Spleen (tissue), 11 donors: ENCODE results near the gene ATP11B. TPM values are rescaled to one million over a fixed set of nuclear protein-coding genes. Genes with fewer than 3 reads are reported as not detected.

Source experiments
- DNase-seq: peaks from one replicate; pipeline ENCODE4 v3.0.0-alpha.2; 2020
- H3K27ac ChIP-seq, 8 donors: fragments of 200-600 bp; sonication (generic) in 7 of 8; 1 replicate in 4 of 8; 2 replicates in 4 of 8; pipeline versions ENCODE4 v1.5.0 to v1.8.0; 2016 to 2021; ENCODE audit warnings: inconsistent platforms in 4 of 8, mild to moderate bottlenecking in 4 of 8, moderate library complexity in 1 of 8
- H3K27me3 ChIP-seq, 7 donors: fragments of 200-600 bp; sonication (generic) in 6 of 7; replicated peaks in 1 of 7; 1 replicate in 4 of 7; 2 replicates in 3 of 7; pipeline versions ENCODE4 v1.5.0 to v1.8.0; 2016 to 2021; ENCODE audit warnings: inconsistent platforms in 3 of 7, mild to moderate bottlenecking in 1 of 7
- H3K36me3 ChIP-seq, 6 donors: fragments of 200-600 bp; sonication (generic) in 5 of 6; 1 replicate in 4 of 6; 2 replicates in 2 of 6; pipeline versions ENCODE4 v1.5.0 to v1.8.0; 2016 to 2021; ENCODE audit warnings: inconsistent platforms in 2 of 6
- H3K4me1 ChIP-seq, 6 donors: fragments of 200-600 bp; sonication (generic) in 5 of 6; 1 replicate in 3 of 6; 2 replicates in 3 of 6; pipeline versions ENCODE4 v1.5.0 to v1.8.0; 2016 to 2021; ENCODE audit warnings: inconsistent platforms in 3 of 6
- H3K4me3 ChIP-seq, 8 donors: fragments of 200-600 bp; sonication (generic) in 7 of 8; 1 replicate in 4 of 8; 2 replicates in 4 of 8; pipeline versions ENCODE4 v1.5.0 to v1.8.0; 2016 to 2021; ENCODE audit warnings: inconsistent platforms in 4 of 8, mild to moderate bottlenecking in 4 of 8, moderate library complexity in 2 of 8
- H3K9me3 ChIP-seq, 8 donors: fragments of 200-600 bp; sonication (generic) in 7 of 8; 1 replicate in 4 of 8; 2 replicates in 4 of 8; pipeline versions ENCODE4 v1.5.0 to v1.8.0; 2016 to 2021; ENCODE audit warnings: inconsistent platforms in 4 of 8
- POLR2A ChIP-seq, 3 donors: fragments of 450-650 bp; IDR thresholded peaks; one replicate each; pipeline ENCODE4 v1.5.1; 2017; ENCODE audit warnings: antibody characterized with exemption in 3 of 3, mild to moderate bottlenecking in 1 of 3
- POLR2AphosphoS5 ChIP-seq, 3 donors: sonication (generic); formaldehyde crosslinking; IDR thresholded peaks; one replicate each; pipeline ENCODE4 v1.5.1; 2017; ENCODE audit warnings: antibody characterized with exemption in 3 of 3
- WGBS, 5 donors: extraction: QIAGEN DNeasy Blood & Tissue Kit in 3 of 5; methylation state at CpG; one replicate each; pipeline versions ENCODE4 v1.1.5 to v1.1.7; 2013 to 2018; 5-methylcytosine and 5-hydroxymethylcytosine counted together
- intact Hi-C: fragments of 100-400 bp; cut with DNase I; formaldehyde crosslinking; loops from one replicate; pipeline ENCODE4 v1.15.0; 2023; ENCODE audit warnings: low total_unique reads
- polyA plus RNA-seq, 3 donors: library from polyadenylated mRNA; stranded (reverse); fragments of 200-250 nt; gene quantifications; one replicate each; pipeline ENCODE4 v1.2.1, GENCODE V29; 2013
- total RNA-seq, 7 donors: library from RNA; depleted of rRNA in 3 of 7; stranded (reverse); fragments of >200 nt in 3 of 7; fragmentation: NEBNext Ultra II Directional in 4 of 7; extraction: Animal tissue kit (Norgen Biotek cat#: 25700) in 4 of 7; gene quantifications; one replicate each; pipeline versions ENCODE4 v1.1.0 to v1.2.1, GENCODE V29; 2016 to 2021
- TF ChIP-seq, protein P1 (sequence below), 11 experiments: fragments of 200-600 bp in 7 of 11; fragments of 450-650 bp in 4 of 11; sonication (generic) in 4 of 11; IDR thresholded peaks in 8 of 11; conservative IDR thresholded peaks in 3 of 11; 1 replicate in 7 of 11; 2 replicates in 4 of 11; pipeline versions ENCODE4 v1.4.0 to v1.8.0; 2016 to 2021; ENCODE audit warnings: antibody characterized with exemption in 11 of 11, inconsistent platforms in 4 of 11, mild to moderate bottlenecking in 1 of 11
- donor health status: healthy with polysubstance abuse.
- donor health status: DM: no; HTN: no; CAD: no; lungs with moderate emphysema.
- donor health status: DM: no; HTN: no; CAD: no.
- donor health status: Bipolar disorder and iron deficiency.
- donor health status: healthy.
- donor health status: DM: no; HTN: no; CAD: no.
- donor health status: DM: yes; HTN: yes; CAD: no.

ATP11B gene
- total and polyA plus RNA-seq, 10 donors = 7.2 to 165 (median 90.3) TPM

DNA sequence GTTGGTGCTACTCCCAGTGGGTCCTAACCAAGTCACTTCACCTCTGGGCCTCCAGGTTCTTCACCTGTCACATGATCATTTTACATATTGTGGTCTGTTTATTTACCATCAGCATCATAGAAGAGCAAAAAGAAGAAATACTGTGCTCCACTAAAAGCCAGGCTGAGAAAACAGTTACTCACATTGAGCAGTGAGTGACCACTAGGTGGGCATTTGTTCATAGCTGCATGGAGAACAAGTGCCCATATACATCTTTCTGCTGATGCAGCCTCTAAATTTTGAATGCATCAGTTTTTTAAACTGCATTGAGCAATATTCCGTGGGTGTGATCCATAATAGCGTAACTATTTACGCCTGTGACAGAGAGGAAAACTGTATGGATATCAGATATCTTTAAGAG lies 110.9 kb downstream of the ATP11B start:
- Histone ChIP-seq H3K27ac (no peak overlapping the region), H3K9me3 (no peaks in the 10 kb centered on the region), H3K27me3 (no peaks in the 10 kb centered on the region), H3K36me3 (peaks cover 0 to 95% (median 40%) of the 10 kb centered on the region in 6 donors), H3K4me3 (no peak overlapping the region), H3K4me1 (no peaks in the 10 kb centered on the region)
- DNase-seq = no peak
- intact Hi-C loops = no loop called here
- WGBS, 5 donors = 81 to 96% (median 94%) methylated on average over 3 of the region's 3 CpGs
- TF ChIP-seq POLR2A (IDR thresholded peaks at IDR 0.05) (no peak), POLR2AphosphoS5 (IDR thresholded peaks at IDR 0.05) (no peak)
- TF ChIP-seq, protein P1, sequence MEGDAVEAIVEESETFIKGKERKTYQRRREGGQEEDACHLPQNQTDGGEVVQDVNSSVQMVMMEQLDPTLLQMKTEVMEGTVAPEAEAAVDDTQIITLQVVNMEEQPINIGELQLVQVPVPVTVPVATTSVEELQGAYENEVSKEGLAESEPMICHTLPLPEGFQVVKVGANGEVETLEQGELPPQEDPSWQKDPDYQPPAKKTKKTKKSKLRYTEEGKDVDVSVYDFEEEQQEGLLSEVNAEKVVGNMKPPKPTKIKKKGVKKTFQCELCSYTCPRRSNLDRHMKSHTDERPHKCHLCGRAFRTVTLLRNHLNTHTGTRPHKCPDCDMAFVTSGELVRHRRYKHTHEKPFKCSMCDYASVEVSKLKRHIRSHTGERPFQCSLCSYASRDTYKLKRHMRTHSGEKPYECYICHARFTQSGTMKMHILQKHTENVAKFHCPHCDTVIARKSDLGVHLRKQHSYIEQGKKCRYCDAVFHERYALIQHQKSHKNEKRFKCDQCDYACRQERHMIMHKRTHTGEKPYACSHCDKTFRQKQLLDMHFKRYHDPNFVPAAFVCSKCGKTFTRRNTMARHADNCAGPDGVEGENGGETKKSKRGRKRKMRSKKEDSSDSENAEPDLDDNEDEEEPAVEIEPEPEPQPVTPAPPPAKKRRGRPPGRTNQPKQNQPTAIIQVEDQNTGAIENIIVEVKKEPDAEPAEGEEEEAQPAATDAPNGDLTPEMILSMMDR (IDR thresholded peaks at IDR 0.05 in 8 of 11, conservative IDR thresholded peaks at IDR 0.05 in 3 of 11) = no peak

DNA sequence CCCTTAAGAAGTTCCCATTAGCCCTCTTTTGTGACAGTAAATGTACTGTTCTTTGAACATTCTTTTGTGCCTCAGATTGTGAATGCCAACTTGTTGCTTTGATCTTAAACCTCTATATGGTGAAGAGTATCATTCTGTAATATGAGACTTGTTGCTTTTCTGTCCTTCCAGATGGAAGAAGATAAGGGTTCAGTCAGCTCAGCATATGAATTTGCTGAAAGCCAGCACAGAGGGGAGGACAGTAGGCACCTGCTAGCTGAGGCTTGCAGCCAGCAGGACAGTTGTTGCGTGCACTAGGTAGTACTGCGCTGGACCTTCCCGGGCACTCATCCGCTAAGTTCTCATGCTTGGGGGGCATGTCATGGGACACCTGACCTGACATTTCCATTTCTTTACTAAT lies 112.3 kb downstream of the ATP11B start:
- Histone ChIP-seq H3K36me3 (peaks cover 0 to 91% (median 33%) of the 10 kb centered on the region in 6 donors), H3K9me3 (no peaks in the 10 kb centered on the region), H3K27ac (no peak overlapping the region), H3K4me1 (no peaks in the 10 kb centered on the region), H3K4me3 (no peak overlapping the region), H3K27me3 (no peaks in the 10 kb centered on the region)
- no peak for TF ChIP-seq POLR2A (IDR thresholded peaks at IDR 0.05)
- TF ChIP-seq, protein P1 (IDR thresholded peaks at IDR 0.05 in 8 of 11, conservative IDR thresholded peaks at IDR 0.05 in 3 of 11) = no peak
- TF ChIP-seq POLR2AphosphoS5 (IDR thresholded peaks at IDR 0.05) = no peak
- intact Hi-C loops = no loop called here
- no peak for DNase-seq
- WGBS, 5 donors = 91 to 98% (median 96%) methylated on average over 4 of the region's 4 CpGs

DNA sequence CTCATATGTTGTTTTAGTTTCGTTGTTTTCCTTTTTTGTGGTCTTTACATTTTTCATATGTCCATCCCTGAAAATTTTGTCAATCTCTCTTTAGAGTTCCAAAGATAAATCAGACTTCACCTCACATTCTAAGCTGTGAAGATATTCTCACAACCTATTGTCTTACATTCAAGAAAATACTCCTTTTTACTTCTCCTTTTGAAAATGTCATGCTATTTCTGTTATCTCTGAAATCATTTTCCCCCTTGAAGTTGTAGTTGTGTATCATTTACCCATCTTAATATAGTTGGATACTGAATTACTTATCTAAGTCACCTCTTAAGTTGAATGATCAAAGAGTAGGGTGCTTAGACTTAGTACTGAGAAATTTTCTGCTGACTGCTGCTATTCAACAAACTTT lies 112.7 kb downstream of the ATP11B start:
- intact Hi-C loops = no loop called here
- no peak for DNase-seq
- TF ChIP-seq, protein P1 (IDR thresholded peaks at IDR 0.05 in 8 of 11, conservative IDR thresholded peaks at IDR 0.05 in 3 of 11) = no peak
- TF ChIP-seq POLR2AphosphoS5 (IDR thresholded peaks at IDR 0.05) = no peak
- TF ChIP-seq POLR2A (IDR thresholded peaks at IDR 0.05) = no peak
- Histone ChIP-seq H3K27ac (no peak overlapping the region), H3K9me3 (no peaks in the 10 kb centered on the region), H3K4me3 (no peak overlapping the region), H3K36me3 (peaks cover 0 to 91% (median 31%) of the 10 kb centered on the region in 6 donors), H3K27me3 (no peaks in the 10 kb centered on the region), H3K4me1 (no peaks in the 10 kb centered on the region)
- 32 to 100% (median 93%) methylated on average over 1 of the region's 1 CpG for WGBS, 5 donors

DNA sequence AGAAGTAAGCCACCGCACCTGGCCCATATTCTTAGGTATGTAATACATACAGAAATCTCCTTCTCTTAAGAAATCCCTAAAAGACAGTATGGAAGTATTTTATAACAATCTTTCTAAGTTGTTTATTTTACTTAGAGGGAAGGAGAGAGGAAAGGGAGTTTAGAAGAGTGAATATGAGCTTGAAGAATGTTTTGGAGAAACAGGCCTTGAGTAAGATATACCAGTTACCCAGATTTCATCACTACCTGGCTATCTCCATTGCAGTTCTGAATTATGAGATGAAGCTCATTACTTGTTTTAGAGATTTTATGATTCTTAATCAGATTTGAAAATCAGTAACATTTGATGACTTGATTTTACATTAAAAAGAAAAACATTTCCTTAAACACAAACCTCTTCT lies 115.2 kb downstream of the ATP11B start:
- Histone ChIP-seq H3K27me3 (no peaks in the 10 kb centered on the region), H3K9me3 (no peaks in the 10 kb centered on the region), H3K36me3 (peaks cover 0 to 94% (median 25%) of the 10 kb centered on the region in 6 donors), H3K4me3 (no peak overlapping the region), H3K27ac (no peak overlapping the region), H3K4me1 (peaks cover 0 to 10% (median 0%) of the 10 kb centered on the region in 6 donors)
- TF ChIP-seq, protein P1 (IDR thresholded peaks at IDR 0.05 in 8 of 11, conservative IDR thresholded peaks at IDR 0.05 in 3 of 11) = no peak
- TF ChIP-seq POLR2A (IDR thresholded peaks at IDR 0.05) = no peak
- no peak for TF ChIP-seq POLR2AphosphoS5 (IDR thresholded peaks at IDR 0.05)
- no peak for DNase-seq
- WGBS, 5 donors = 96 to 100% (median 100%) methylated on average over 1 of the region's 1 CpG
- intact Hi-C loops = no loop called here
